Activated CD4-positive, CD25-positive, alpha-beta regulatory T cell treated with anti-CD3 and anti-CD28 coated beads, Interleukin-2, amount 50 U/mL, for 16 hours (primary cell): Measurements from ENCODE around the gene PRSS56.

Experiments
- DNase-seq: peaks from one replicate; pipeline ENCODE4 v3.0.0-alpha.2; 2020; ENCODE audit warnings: low read depth, low spot score

PRSS56 gene

GRCh38 chr2:232502511-232502910, 17.7 kb upstream of the PRSS56 start:
- DNase-seq, result no peak

GRCh38 chr2:232502911-232503808, 17.0 kb upstream of the PRSS56 start:
- DNase-seq, result no peak

- DNase-seq, result no peak
Measured at GRCh38 chr2:232503809-232504323, 16.3 kb upstream of the PRSS56 start.

- DNase-seq, result no peak
Measured at GRCh38 chr2:232504438-232504837, 15.8 kb upstream of the PRSS56 start.

GRCh38 chr2:232505856-232506255, 14.3 kb upstream of the PRSS56 start:
- DNase-seq, result no peak

- no peak for DNase-seq
Measured at GRCh38 chr2:232506709-232507108, 13.5 kb upstream of the PRSS56 start.

GRCh38 chr2:232508251-232508650, 11.9 kb upstream of the PRSS56 start:
- DNase-seq, result no peak

- DNase-seq, result no peak
Measured at GRCh38 chr2:232511336-232511890, 8.8 kb upstream of the PRSS56 start.

- DNase-seq, result no peak
Measured at GRCh38 chr2:232512602-232513001, 7.6 kb upstream of the PRSS56 start.

- DNase-seq, result no peak
Measured at GRCh38 chr2:232513353-232513752, 6.8 kb upstream of the PRSS56 start.

GRCh38 chr2:232515639-232516038, 4.5 kb upstream of the PRSS56 start:
- no peak for DNase-seq

- no peak for DNase-seq
Measured at GRCh38 chr2:232516551-232516950, 3.6 kb upstream of the PRSS56 start.

- no peak for DNase-seq
Measured at GRCh38 chr2:232518844-232519243, 1.3 kb upstream of the PRSS56 start.

GRCh38 chr2:232520489-232520888, 301 bp downstream of the PRSS56 start:
- no peak for DNase-seq

- no peak for DNase-seq
Measured at GRCh38 chr2:232521098-232521497, 910 bp downstream of the PRSS56 start.

- DNase-seq, result peak; percentile 13
Measured at GRCh38 chr2:232521959-232522622, 1.9 kb downstream of the PRSS56 start.

- no peak for DNase-seq
Measured at GRCh38 chr2:232522623-232523401, 2.6 kb downstream of the PRSS56 start.

- no peak for DNase-seq
Measured at GRCh38 chr2:232523402-232523681, 3.2 kb downstream of the PRSS56 start.

GRCh38 chr2:232523682-232524597, 3.8 kb downstream of the PRSS56 start:
- DNase-seq, result no peak

GRCh38 chr2:232524771-232525170, 4.6 kb downstream of the PRSS56 start:
- DNase-seq, result no peak

GRCh38 chr2:232525199-232525598, 5.0 kb downstream of the PRSS56 start:
- no peak for DNase-seq
